NCI-H2227 (cell line): Measurements from ENCODE around the gene PCP2.

Source experiments
- DNase-seq: peaks from one replicate; lab custom pipeline; 2025; ENCODE audit not compliant: unreplicated experiment; lab: John Stamatoyannopoulos, UW

Gene PCP2

DNA sequence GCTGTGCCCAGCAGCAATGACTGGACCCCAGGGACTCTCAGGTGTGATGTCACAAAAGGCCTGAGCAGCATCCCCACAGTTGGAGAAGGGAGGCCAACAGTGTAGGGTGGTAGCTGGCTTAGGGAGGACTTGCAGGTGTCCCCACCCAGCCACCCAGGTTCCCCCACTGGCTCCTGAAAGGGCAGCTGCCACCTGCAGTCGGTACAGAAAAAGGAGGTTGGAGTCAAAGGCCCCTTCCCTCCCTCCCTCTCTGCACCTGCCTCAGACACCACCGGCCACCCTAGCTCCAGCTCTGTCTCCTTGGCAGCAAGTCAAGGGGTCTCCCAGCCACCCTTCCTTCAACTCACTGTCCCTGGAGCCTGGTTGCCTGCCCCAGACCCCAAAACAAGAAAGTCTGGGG is at the start of gene PCP2:
TSS of gene PCP2 (minus strand) at position 22 of the 400 bp plus-strand sequence. CDS start 262 bp downstream, outside the sequence.
- DNase-seq: no peak

DNA sequence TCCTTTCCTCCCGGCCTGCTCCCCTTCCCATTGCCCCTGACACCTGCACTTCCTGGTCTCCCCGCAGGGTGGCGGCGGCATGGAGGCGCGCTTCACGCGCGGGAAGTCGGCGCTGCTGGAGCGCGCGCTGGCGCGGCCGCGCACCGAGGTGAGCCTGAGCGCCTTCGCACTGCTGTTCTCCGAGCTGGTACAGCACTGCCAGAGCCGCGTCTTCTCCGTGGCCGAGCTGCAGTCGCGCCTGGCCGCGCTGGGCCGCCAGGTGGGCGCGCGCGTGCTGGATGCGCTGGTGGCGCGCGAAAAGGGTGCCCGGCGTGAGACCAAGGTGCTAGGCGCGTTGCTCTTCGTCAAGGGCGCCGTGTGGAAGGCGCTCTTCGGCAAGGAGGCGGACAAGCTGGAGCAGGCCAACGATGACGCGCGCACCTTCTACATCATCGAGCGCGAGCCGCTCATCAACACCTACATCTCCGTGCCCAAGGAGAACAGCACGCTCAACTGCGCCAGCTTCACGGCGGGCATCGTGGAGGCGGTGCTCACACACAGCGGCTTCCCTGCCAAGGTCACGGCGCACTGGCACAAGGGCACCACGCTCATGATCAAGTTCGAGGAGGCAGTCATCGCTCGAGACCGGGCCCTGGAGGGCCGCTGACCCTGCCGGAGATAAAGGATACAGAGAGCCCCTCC is 48.8 kb upstream of the PCP2 start:
- no peak for DNase-seq

DNA sequence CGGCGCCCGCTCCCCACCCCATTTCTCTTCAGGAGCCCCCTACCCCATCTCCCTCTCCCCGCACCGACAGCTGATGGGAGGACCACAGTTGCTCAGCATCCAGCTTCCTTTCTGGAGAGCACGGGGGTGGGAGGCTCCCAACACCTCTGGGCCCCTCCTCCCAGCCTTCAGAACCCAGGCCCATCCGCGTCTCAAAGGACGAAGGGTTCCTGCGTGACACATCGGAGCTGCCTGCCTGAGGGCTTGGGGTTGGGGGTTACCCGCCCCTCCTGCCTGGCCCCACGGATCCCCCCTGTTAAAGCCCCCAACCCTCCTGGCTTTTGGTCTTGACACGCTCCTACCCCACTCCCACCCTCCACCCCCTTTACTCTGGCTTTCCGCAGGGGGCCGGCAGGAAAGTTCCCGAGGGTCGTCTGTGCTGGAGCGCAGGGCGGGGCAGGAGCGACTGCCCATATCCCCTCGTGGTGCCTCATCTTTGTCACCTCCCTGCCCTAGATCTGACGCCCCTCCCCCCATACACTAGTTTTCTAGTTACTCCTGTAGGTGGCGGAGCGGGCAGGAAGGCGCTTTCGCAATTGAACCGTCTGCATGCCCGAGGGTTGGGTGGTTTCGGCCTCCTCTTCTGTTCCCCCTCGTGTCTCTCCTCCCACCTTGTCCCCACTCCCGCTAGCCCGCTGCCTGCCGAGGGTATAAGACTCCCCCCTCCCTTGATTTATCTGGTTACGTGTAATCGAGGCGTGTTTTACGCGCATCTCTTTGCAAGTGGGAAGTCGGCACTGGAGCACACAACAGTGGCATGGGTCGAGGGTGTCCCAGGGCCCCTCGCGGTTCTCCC is 48.0 kb upstream of the PCP2 start:
- peak; percentile 19 for DNase-seq

DNA sequence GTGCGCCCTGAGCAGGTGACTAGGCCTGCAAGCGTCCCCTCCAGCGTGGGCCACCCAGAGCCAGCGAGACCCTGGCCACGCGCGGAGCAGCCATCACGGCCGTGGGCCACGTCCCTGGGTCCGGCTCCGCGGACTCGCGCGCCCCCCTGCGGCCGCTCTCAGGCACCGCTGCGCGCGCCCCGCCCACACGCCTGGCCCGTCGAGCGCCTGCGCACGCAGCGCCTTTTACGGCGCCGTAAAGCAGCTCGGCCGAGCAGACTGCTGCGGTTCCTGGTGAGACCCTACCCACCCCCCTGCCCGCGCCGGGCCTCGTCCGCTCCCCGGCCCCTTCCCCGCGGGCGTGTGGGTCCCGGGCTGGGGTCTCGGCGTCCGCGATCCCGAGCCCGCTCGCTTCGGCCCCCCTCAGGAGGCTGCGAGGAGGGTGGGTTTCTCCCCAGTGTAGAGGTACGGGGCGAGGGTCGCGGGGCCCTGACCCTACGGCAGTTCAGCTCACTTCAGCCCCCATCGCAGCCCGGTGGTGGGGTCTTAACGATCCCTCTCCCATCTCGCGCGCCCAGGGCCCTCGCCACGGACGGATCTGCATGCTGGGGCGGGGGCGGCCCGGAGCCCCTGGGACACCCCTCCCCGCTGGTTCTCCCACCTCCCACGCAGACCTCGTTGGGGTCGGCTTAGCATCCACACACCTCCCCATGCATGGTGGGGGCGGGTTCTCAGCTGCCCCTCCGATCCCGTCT is 47.3 kb upstream of the PCP2 start, which contains the start of gene TRAPPC5:
TSS of gene TRAPPC5 (plus strand) at position 228 of the 734 bp plus-strand sequence. CDS start 1,421 bp downstream, outside the sequence.
- peak; percentile 90 for DNase-seq

DNA sequence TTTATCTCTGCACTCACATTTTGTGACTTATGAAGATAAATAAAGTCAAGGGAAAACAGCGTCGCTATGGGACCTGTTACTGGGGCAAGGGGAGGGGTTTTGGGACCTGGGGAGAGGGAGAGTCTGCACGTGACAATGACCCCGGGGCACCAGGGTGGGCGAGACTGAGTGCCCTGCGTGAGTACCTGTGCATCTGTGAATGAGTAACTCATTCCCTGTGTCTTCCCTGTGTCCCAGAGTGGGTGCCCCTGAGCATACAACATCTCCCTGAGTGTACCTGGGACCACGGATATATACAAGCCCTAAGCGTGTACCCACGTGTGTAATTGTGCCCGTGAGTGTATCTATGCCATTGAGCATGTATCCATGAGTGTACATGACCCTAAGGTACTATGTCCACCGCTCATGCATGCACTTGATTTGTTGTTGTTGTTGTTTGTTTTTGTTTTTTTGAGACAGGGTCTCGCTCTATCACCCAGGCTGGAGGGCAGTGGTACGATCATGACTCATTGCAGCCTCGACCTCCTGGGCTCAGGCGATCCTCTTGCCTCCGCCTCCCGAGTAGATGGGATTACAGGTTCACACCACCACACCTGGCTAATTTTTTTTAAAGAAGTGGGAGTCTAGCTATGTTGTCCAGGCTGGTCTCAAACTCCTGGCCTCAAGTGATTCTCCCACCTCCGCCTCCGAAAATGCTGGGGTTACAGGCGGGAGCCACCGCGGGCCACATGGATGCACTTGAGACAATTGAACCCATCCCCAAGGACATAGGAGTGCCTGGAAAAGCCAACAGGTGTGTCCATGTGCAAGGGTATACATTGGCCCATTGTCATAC is 46.5 kb upstream of the PCP2 start:
- DNase-seq: no peak

DNA sequence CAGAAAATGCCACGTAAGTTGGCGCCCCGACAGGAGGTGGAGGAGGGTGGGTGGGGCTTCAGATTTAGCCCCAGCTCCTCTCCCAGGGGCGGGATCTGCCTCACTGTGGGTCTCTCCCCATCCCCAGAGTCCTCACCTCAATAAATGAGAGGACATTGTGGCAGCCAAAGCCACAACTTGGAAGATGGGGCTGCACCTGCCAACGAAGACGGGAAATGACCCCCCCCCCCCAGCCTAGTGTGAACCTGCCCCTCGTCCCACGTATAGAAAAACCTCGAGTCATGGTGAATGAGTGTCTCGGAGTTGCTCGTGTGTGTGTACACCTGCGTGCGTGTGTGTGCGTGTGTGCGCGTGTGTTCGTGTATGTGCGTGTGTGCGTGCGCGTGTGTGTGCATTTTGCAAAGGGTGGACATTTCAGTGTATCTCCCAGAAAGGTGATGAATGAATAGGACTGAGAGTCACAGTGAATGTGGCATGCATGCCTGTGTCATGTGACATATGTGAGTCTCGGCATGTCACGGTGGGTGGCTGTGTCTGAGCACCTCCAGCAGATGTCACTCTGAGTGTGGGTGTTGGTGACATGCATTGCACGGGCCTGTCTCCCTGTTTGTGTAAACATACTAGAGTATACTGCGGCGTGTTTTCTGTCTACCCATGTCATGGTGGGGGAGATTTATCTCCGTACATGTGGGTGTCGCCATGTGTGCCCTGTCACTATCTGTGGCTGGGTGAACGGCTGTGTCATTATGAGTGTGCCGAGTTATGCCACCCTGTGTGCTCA is 45.6 kb upstream of the PCP2 start:
- no peak for DNase-seq

DNA sequence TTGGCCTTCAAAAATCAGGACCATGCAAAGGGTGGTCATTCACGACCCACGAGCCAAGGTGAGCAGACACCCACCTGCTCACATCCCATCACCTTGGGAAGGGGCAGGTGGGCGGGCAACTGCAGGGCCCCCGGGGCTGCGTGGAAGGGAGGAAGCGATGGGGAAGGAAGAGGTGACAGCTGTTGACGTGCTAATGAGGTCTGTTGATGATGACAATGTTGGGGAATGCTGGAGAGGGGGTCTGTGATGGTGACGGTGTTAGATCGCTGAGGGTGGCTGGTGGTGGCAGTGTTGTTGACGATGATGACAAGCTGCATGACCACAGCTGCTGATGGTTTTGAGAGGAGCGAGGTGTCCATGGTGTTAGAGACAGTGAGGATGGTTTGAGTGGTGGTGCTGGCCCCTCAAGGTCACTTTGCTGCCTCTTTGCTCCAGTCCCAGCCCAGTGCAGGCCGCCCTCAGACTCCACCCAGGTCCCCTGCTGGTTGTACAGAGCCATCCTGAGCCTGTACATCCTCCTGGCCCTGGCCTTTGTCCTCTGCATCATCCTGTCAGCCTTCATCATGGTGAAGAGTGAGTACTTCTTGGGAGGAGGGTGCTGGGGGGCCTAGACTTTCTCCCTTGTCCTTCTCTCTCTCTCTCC is 44.3 kb upstream of the PCP2 start:
- no peak for DNase-seq

DNA sequence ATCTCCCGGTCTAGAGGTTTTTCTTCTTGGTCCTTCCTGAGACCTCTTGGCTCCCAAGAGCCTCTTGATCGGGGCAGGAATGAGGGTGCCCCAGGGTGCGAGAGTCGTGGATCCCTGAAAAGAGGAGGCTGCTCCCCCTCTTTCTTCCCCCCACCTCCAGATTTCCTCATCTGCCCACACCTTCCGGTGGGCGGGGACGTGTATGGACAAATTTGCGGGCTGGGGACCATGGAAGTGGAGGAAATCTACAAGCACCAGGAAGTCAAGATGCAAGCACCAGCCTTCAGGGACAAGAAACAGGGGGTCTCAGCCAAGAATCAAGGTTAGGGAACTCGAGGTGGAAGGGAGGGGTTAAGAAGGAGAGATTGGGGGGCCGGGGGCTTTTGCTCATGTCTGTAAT is 43.3 kb upstream of the PCP2 start, which contains the start of gene MCEMP1:
TSS of gene MCEMP1 (plus strand) at position 237 of the 400 bp plus-strand sequence. CDS start at position 268, 31 bp downstream.
- no peak for DNase-seq

DNA sequence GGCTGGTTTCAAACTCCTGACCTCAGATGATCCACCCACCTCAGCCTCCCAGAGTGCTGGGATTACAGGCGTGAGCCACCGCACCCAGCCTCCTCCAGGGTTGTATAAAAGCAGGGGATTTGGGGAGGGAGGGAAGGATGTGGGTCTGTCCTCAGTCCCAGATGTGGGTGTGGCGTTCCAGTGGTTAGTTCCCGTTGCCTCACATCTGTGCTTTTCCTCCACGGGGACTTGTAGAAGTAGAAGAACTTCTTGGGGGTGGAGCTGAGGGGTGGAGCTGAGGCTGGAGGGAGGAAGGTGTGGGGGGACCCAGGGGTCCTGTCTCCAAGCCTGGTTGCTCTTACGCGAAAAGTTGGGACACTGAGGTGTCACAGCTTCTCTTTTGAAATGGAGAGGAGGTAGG is 42.9 kb upstream of the PCP2 start:
- DNase-seq: no peak

DNA sequence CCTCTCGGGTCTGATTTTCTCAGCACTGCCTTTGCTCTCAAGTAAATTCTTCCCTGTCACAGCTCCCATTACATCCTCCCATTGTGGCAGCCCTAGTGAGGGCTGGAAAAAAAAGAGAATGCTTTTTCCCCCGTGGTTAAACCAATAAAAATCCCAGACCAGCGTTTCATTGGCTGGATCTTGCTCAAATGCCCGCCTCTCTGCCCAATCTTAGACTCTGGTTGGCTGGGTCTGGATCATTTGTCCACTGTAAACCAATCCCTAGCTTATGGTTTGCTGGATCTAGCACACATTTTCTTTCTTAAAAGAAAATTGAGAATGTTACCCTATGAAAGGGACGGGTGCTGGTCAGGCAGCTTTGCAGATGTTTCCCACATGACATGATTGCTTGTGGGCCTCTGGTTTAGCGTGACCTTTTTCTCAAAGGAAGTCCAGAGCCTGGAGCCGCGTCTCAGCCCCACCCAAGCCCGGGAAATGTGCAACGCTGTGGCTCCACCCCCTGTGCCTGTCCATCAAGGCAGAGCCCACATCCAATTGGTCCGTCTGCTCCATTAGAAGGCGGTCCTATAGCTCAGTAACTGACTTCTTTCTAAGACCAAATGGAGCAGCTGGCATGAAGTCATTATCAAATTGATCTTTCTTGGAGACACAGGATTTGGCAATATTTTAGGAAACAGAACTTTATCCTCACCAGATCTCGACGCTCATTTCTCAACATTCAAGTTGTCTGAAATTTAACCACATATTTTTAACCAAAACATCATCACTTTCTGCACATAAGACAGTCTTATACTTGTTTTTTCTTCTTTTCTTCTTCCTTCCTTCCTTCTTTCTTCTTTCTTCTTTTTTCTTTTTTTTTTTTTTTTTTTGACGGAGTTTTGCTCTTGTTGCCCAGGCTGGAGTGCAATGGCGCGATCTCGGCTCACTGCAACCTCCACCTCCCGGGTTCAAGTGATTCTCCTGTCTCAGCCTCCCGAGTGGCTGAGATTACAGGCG is 40.8 kb upstream of the PCP2 start:
- peak; percentile 26 for DNase-seq

DNA sequence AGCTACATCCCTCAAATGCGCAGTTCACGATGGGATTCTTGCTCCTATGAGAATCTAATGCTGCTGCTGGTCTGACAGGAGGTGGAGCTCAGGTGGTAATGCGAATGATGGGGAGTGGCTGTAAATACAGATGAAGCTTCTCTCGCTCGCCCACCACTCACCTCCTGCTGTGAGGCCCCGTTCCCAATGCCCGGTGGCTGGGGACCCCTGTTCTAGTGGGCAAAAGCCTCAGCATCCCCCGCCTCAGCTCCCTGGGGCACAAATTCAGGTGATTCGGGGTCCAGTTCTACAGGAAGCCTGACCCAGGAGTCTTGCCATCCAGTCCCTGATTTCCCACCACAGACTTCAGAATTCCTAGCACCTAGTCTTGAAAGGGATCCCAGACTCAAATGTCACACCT is 39.0 kb upstream of the PCP2 start:
- DNase-seq: no peak

DNA sequence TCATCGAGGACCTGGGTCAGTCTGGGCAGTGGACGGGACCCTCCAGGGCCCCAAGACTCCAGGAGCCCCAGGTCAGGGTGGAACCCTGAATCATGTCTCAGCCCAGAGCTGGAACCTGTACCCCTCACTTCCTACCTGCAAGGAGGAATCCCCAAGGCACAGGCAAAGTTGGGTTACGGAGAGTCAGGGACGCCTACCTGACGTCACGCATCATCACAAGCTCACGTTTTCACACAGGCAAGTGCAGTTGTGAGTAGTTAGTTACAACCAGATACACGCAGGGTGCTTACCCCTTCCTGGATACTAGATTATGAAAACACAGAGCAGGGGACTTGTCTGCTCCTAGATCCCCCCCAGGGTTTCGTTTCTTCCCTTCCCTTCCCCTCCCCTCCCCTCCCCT is 37.3 kb upstream of the PCP2 start:
- no peak for DNase-seq

DNA sequence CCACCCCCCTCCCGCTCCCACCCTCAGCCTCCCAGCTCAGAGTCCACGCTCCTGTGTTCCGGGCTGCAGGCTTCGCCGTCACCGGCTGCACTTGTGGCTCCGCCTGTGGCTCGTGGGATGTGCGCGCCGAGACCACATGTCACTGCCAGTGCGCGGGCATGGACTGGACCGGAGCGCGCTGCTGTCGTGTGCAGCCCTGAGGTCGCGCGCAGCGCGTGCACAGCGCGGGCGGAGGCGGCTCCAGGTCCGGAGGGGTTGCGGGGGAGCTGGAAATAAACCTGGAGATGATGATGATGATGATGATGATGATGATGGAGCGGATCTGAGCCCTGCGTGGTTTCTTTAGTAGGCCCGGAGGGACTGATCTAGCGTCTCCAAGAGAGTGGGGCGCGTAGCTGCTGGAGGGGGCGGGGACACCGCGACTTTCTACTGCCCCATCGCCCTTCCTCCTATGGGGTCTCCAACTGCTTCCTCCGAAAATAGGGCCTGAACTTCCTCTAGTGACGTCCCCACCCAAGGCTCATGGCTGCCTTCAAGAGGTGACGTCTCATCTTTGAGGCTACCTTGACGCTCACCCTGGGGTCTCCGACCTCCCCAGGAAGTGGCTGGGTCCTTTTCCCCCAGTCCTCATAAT is 36.7 kb upstream of the PCP2 start:
- DNase-seq: peak; percentile 78

DNA sequence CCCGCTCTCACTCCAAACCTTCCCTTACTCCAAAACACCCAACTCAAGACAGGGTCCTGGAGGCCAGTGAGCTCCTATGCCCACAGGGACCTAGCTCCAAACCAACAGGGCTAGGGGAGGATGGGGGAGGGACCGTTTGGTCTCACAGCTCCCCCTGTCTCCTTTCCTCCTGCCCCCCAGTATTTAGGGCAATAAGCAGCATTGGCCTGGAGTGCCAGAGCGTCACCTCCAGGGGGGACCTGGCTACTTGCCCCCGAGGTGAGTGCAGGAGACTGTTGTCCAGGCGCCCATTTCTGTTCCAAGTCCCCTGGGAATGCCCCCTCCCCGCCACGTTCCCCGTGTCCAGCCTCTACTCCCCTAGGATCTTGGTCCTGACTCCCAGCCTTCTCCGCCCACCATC is 36.1 kb upstream of the PCP2 start:
- no peak for DNase-seq

DNA sequence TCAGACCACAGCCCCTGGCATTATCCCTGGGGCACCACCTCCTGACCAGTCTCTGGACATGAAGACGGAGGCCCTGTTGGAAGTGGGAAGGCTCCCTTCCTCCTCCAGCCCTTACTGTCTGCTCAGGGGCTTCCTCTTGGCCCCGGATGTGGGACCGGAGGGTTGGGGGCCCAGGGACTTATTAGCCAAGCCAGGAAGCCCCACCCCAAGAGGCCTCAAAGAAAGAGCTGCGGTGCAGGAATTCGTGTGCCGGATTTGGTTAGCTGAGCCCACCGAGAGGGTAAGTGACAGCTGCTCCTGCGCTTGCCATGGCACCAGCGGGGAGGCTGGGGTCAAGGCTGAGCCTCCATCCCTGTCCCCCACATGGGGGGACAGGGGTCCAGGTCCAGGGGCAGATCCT is 35.3 kb upstream of the PCP2 start, which contains the start of gene RETN:
TSS of gene RETN (plus strand) at position 208 of the 400 bp plus-strand sequence. CDS start 278 bp downstream, outside the sequence.
- no peak for DNase-seq

DNA sequence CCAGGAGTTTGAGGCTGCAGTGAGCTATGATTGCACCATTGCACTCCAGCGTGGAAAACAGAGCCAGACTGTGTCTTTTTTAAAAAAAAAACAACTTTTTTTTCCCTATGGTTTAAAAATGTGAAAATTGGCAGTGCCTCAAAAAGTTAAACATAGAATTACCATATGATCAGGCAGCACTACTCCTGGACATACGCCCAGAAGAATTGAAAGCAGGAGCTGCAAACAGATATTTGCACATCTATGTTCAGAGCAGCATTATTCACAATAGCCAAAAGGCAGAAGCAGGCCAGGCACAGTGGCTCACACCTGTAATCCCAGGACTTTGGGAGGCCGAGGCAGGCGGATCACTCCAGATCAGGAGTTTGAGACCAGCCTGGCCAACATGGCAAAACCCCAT is 31.6 kb upstream of the PCP2 start:
- DNase-seq: no peak

DNA sequence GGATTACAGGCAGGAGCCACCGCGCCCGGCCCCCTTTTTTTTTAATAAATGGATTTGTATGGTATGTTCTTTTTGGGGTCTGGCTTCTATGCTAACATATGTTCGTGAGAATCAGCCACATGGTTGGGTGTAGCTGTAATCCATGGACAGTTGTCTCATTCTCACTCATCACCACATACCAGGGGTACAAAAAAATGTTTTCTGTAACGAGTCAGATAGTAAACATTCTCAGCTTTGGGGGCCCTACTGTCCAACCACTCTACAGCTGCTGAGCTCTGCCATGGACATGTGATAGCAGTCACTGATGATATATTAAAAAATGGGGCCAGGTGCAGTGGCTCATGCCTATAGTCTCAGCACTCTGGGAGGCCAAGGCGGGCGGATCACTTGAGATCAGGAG is 30.2 kb upstream of the PCP2 start:
- no peak for DNase-seq

DNA sequence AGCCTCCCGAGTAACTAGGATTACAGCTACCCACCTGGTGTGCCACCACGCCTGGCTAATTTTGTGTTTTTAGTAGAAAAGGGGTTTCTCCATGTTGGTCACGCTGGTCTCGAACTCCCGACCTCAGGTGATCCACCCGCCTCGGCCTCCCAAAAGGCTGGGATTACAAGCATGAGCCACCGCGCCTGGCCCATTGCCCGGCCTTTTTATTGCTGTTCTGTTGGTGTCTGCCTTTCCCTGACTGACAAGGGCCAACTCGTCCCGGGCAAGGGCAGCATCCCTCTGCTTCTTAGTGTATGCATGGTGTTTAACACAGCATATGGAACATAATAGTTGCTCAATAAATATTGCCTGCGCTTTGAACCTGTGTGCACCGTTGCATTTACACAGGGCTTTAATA is 29.1 kb upstream of the PCP2 start:
- DNase-seq: no peak
